Fibroblast of the aortic adventitia (primary cell): ENCODE data around the gene PAX5. TPM values are rescaled to one million over a fixed set of nuclear protein-coding genes. Genes with fewer than 3 reads are reported as not detected.

Experiments used
- DNase-seq: peaks from one replicate; pipeline ENCODE4 v3.0.0-alpha.2; 2010; ENCODE audit warnings: low read depth
- H3K4me3 ChIP-seq: 2 replicates; pipeline ENCODE4 v1.5.1; 2011; ENCODE audit warnings: low read depth, mild to moderate bottlenecking, control low read depth, low read length, moderate library complexity
- CTCF ChIP-seq: IDR thresholded peaks from 2 replicates; pipeline ENCODE4 v1.5.1; 2011; ENCODE audit warnings: mild to moderate bottlenecking, low read length, control low read depth, inconsistent platforms; ENCODE audit not compliant: insufficient read depth
- total RNA-seq: library from RNA; depleted of rRNA; stranded (reverse); fragments of >200 nt; gene quantifications from 2 replicates; pipeline ENCODE4 v1.2.3, GENCODE V29; 2012; ENCODE audit warnings: low replicate concordance

PAX5 gene
- total RNA-seq, 1 donor = not detected

GRCh38 chr9:37027582-37028419 lies 6.3 kb downstream of the PAX5 start:
- DNase-seq = peak; percentile 80
- no peak for TF ChIP-seq CTCF
- H3K4me3 ChIP-seq = peak overlapping the region; percentile 25

- peak overlapping the region; percentile 31 for H3K4me3 ChIP-seq
- no peak for TF ChIP-seq CTCF
- DNase-seq = no peak
Measured at GRCh38 chr9:37026931-37027581, 7.0 kb downstream of the PAX5 start.

- no peak for DNase-seq
- TF ChIP-seq CTCF = no peak
- H3K4me3 ChIP-seq = no peak overlapping the region
Measured at GRCh38 chr9:37026113-37026930, 7.7 kb downstream of the PAX5 start.

GRCh38 chr9:37025823-37026112 lies 8.3 kb downstream of the PAX5 start:
- peak overlapping the region; percentile 45 for H3K4me3 ChIP-seq
- TF ChIP-seq CTCF = no peak
- DNase-seq = no peak

- peak overlapping the region; percentile 45 for H3K4me3 ChIP-seq
- no peak for TF ChIP-seq CTCF
- DNase-seq = no peak
Measured at GRCh38 chr9:37025071-37025822, 8.8 kb downstream of the PAX5 start.

- TF ChIP-seq CTCF = no peak
- H3K4me3 ChIP-seq = no peak overlapping the region
- no peak for DNase-seq
Measured at GRCh38 chr9:37017546-37017945, 16.5 kb downstream of the PAX5 start.
